Hepatocyte (in vitro differentiated cells): ENCODE results near the gene AOC3.

Experiments
- CTCF ChIP-seq: fragments of 200-600 bp; sonication (generic); IDR thresholded peaks from 2 replicates; pipeline ENCODE4 v1.5.1; 2016; ENCODE audit warnings: antibody characterized with exemption, mild to moderate bottlenecking; ENCODE audit not compliant: poor library complexity
- EZH2phosphoT487 ChIP-seq: fragments of 200-600 bp; sonication (generic); IDR thresholded peaks from one replicate; pipeline ENCODE4 v1.6.1; 2018; ENCODE audit warnings: antibody characterized with exemption, mild to moderate bottlenecking, low read depth, moderate library complexity; ENCODE audit not compliant: unreplicated experiment, severe bottlenecking

DNA sequence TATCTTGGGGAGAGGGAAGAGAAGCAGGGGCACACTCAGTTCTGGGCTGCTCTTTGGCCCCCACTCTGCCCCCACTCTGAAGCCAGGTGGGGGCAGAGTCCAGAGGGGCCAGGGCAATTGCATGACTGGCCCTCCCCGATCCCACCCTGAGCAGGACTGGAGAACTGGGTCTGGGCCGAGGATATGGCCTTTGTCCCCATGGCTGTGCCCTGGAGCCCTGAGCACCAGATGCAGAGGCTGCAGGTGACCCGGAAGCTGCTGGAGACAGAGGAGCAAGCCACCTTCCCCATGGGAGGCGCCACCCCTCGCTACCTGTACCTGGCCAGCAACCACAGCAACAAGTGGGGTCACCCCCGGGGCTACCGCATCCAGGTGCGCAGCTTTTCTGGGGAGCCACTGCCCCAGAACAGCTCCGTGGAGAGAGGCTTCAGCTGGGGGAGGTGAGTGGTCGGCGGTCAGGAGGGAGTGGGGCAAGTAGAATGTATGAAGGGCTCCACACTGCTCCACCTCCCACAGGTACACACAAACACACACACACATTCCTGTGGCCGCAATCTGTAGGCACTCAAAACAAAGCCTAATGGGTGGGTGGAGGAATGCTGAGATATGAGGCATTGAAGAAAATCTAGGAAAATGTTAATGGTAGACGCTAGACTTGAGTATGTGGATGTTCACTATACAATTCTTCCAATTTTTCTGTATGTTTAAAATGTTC is 21.4 kb downstream of the AOC3 start:
- no peak for TF ChIP-seq CTCF
- TF ChIP-seq EZH2phosphoT487, result no peak
